Measurements from ENCODE around the gene STIM2.

Gene STIM2

DNA sequence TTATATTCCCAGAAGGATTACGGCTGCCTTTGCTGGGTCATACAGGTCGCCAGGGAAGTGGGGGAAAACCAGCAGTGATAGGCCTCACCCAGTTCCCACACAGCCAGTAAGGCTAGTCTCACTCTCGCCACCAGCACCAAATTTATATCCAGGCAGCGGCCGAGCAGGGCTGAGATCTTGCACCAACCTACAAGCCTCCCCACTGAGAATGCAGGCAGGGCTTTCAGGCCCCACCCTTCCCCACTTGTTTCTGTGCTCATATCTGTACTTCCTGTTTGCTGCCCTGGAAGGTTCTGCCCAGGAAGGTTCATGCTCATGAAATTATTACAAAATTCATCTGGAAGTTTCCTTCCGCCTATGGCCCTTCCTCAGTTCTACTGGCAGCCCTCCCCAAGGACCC is 179.7 kb downstream of the STIM2 start:
- DNase-seq (ENCODE audit: low spot score): no peak
- no peak for TF ChIP-seq CTCF (IDR thresholded peaks at IDR 0.05; ENCODE audit: extremely low read depth, insufficient read depth, missing control alignments)
- in situ Hi-C loops (cut with MboI; ENCODE audit: low pct_unique_long_range_greater_than_20kb, low sequenced_read_pairs, unreplicated experiment): no loop called here

GRCh38 chr4:27042411-27042810 is 181.8 kb downstream of the STIM2 start:
- no peak for TF ChIP-seq CTCF (IDR thresholded peaks at IDR 0.05; ENCODE audit: extremely low read depth, insufficient read depth, missing control alignments)
- no peak for DNase-seq (ENCODE audit: low spot score)
- in situ Hi-C loops (cut with MboI; ENCODE audit: low pct_unique_long_range_greater_than_20kb, low sequenced_read_pairs, unreplicated experiment): no loop called here

- no peak for TF ChIP-seq CTCF (IDR thresholded peaks at IDR 0.05; ENCODE audit: extremely low read depth, insufficient read depth, missing control alignments)
- in situ Hi-C loops (cut with MboI; ENCODE audit: low pct_unique_long_range_greater_than_20kb, low sequenced_read_pairs, unreplicated experiment): no loop called here
- no peak for DNase-seq (ENCODE audit: low spot score)
These were observed 182.6 kb downstream of the STIM2 start for GRCh38 chr4:27043200-27043599.

GRCh38 chr4:27046851-27047250 is 186.2 kb downstream of the STIM2 start:
- DNase-seq (ENCODE audit: low spot score): no peak
- in situ Hi-C loops (cut with MboI; ENCODE audit: low pct_unique_long_range_greater_than_20kb, low sequenced_read_pairs, unreplicated experiment): no loop called here
- TF ChIP-seq CTCF (IDR thresholded peaks at IDR 0.05; ENCODE audit: extremely low read depth, insufficient read depth, missing control alignments): no peak

DNA sequence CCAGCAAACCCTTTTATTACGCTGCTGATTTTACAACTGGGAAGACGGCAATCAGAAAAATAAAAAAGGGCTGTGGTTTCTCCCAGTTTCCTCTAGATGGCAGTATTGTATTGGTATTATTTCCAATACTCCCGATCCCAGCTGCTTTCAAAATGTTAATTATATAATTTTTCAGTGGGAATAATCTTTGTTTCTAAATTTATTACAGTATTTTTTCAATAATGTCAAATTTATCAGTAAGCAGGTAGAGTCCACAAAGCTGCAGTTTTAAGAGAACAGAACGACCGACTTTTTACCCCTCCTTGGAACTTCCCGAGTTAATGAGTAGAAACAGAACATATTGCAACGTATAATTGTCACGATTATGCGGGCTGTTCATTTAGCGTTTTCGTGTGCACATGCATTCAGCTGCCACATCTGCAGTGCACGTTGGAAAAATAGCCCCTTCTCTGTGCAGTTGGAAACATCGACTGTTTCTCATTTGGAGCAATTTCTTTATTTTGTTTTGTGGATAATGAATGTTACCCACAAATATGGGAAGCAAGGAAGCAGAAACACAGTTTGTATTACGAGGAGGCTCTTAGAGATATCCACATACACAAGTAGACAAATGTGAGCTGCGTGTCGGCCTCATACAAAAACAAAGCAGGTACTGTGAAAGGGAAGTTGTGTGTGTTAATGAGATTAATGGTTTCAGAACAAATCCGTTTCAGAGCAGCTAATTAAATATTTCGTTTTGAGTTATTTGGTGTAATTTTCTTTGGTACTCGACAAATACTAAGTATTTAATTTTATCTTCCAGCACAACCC is 188.0 kb downstream of the STIM2 start:
- peak; percentile 51 for TF ChIP-seq CTCF (IDR thresholded peaks at IDR 0.05; ENCODE audit: extremely low read depth, insufficient read depth, missing control alignments)
- DNase-seq (ENCODE audit: low spot score): peak; percentile 39
- in situ Hi-C loops (cut with MboI; ENCODE audit: low pct_unique_long_range_greater_than_20kb, low sequenced_read_pairs, unreplicated experiment): no loop called here

DNA sequence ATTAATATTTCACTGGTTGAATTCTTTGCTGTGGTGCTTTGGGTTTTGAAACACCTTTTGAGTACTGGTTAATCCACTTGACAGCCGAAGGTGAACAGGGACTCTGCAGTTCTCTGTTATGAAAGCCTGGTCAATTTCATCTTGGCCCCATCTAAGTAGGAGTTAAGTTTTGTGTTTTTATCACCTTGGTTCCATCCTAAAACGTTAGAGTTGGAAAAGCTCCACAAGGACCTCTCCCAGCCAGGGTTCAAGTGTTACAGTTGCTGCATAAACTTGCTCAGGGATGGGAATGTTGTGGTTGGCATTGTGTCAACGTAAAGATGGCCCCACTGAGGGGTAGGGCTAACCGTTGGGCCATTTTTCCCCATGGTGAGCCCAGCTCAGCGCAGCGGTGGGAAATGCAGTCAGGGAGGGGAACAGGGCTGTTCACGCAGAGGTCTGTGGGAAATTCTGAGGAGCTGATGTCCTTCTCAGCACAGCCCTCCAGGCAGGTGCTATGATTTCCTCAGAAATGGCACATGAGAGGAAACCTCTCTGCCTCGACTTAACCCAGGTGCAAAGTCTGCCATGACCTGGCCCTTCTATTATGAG is 188.7 kb downstream of the STIM2 start:
- no peak for TF ChIP-seq CTCF (IDR thresholded peaks at IDR 0.05; ENCODE audit: extremely low read depth, insufficient read depth, missing control alignments)
- DNase-seq (ENCODE audit: low spot score): no peak
- in situ Hi-C loops (cut with MboI; ENCODE audit: low pct_unique_long_range_greater_than_20kb, low sequenced_read_pairs, unreplicated experiment): no loop called here

All from GM13977 (cell line).